ENCODE data around the gene ATP2A1.

DNA sequence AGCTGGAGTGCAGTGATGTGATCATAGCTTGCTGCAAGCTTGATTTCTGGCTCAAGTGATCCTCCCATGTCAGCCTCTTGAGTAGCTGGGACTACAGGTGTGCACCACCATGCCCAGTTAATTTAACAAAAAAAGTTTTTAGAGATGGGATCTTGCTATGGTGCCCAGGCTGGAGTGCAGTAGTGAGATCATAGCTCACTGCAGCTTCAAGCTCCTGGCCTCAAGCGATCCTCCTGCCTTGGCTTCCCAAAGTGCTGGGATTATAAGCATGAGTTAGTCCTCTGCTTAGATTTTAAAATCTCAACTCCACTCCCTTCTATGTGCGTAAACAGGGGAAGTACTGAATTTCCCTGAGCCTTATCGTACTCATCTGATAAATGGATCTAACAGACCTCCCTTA, 40.4 kb downstream of the ATP2A1 start:
- TF ChIP-seq ELF4 (IDR thresholded peaks at IDR 0.05) (no peak), SP1 (IDR thresholded peaks at IDR 0.05) (no peak), FOXA1 (IDR thresholded peaks at IDR 0.05) (no peak), FOXK2 (IDR thresholded peaks at IDR 0.05) (no peak), FOXM1 (IDR thresholded peaks at IDR 0.05; ENCODE audit: borderline replicate concordance) (no peak), CTBP1 (IDR thresholded peaks at IDR 0.05; ENCODE audit: borderline replicate concordance) (no peak), TARDBP (IDR thresholded peaks at IDR 0.05) (no peak), BHLHE40 (IDR thresholded peaks at IDR 0.05; ENCODE audit: borderline replicate concordance) (no peak), ARNT (IDR thresholded peaks at IDR 0.05) (no peak)
- TF ChIP-seq, protein P1, sequence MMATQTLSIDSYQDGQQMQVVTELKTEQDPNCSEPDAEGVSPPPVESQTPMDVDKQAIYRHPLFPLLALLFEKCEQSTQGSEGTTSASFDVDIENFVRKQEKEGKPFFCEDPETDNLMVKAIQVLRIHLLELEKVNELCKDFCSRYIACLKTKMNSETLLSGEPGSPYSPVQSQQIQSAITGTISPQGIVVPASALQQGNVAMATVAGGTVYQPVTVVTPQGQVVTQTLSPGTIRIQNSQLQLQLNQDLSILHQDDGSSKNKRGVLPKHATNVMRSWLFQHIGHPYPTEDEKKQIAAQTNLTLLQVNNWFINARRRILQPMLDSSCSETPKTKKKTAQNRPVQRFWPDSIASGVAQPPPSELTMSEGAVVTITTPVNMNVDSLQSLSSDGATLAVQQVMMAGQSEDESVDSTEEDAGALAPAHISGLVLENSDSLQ (IDR thresholded peaks at IDR 0.05): no peak

Measured in HEK293T (cell line).